SU-DHL-6 (cell line): ENCODE results near the gene KLF2.

Experiments
- EZH2phosphoT487 ChIP-seq: fragments of 200-600 bp; sonication (generic), shearing (Covaris generic); conservative IDR thresholded peaks from 2 replicates; pipeline ENCODE4 v1.6.1; 2018; ENCODE audit warnings: mild to moderate bottlenecking, antibody characterized with exemption, low read length, moderate library complexity, mixed read lengths
- TF ChIP-seq, protein P1 (sequence below): fragments of 200-600 bp; sonication (generic); IDR thresholded peaks from one replicate; pipeline ENCODE4 v1.5.1; 2017; ENCODE audit warnings: antibody characterized with exemption, mild to moderate bottlenecking, low read length, moderate library complexity; ENCODE audit not compliant: insufficient read depth, poor library complexity, severe bottlenecking

DNA sequence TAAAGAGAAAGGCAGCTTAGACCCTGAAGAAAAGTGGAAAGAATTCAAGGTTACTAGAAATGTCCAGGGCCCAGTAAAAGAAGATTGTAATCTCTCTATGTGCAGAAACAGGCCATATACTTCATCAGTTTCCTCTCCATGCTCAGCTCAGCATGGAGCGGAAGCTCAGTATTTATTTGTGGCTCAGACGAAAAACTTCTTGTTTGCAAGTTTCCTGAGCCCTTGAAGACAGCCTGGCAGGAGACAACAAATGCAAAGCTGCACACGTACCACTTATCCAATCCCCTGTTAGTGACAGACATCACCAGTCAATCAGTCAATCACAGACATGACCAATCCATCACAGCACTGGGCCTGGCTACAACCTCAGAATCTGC, 8.1 kb upstream of the KLF2 start:
- TF ChIP-seq EZH2phosphoT487, result no peak
- TF ChIP-seq, protein P1, sequence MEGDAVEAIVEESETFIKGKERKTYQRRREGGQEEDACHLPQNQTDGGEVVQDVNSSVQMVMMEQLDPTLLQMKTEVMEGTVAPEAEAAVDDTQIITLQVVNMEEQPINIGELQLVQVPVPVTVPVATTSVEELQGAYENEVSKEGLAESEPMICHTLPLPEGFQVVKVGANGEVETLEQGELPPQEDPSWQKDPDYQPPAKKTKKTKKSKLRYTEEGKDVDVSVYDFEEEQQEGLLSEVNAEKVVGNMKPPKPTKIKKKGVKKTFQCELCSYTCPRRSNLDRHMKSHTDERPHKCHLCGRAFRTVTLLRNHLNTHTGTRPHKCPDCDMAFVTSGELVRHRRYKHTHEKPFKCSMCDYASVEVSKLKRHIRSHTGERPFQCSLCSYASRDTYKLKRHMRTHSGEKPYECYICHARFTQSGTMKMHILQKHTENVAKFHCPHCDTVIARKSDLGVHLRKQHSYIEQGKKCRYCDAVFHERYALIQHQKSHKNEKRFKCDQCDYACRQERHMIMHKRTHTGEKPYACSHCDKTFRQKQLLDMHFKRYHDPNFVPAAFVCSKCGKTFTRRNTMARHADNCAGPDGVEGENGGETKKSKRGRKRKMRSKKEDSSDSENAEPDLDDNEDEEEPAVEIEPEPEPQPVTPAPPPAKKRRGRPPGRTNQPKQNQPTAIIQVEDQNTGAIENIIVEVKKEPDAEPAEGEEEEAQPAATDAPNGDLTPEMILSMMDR, result no peak
